GM20000 (cell line): Measurements from ENCODE around the gene SCN2A.

Experiments
- DNase-seq: peaks from one replicate; pipeline ENCODE4 v3.0.0; 2012; ENCODE audit warnings: low spot score
- CTCF ChIP-seq: IDR thresholded peaks from 2 replicates; pipeline ENCODE4 v1.5.1; 2012; ENCODE audit warnings: mild to moderate bottlenecking, control low read depth; ENCODE audit errors: extremely low read depth, missing control alignments

Gene SCN2A

GRCh38 chr2:165239230-165239629 is at the start of gene SCN2A:
TSS of gene SCN2A (plus strand) at chr2:165239414. CDS start at chr2:165295824, 56,410 bp downstream.
- TF ChIP-seq CTCF = peak; percentile 50
- DNase-seq = peak; percentile 1

GRCh38 chr2:165191096-165191728 is 48.0 kb upstream of the SCN2A start:
- no peak for DNase-seq
- no peak for TF ChIP-seq CTCF

- TF ChIP-seq CTCF = no peak
- no peak for DNase-seq
Observed at GRCh38 chr2:165192729-165193128, 46.5 kb upstream of the SCN2A start.

GRCh38 chr2:165193178-165193777 is 45.9 kb upstream of the SCN2A start:
- TF ChIP-seq CTCF = no peak
- peak; percentile 8 for DNase-seq

- no peak for TF ChIP-seq CTCF
Observed at GRCh38 chr2:165196411-165196810, 42.8 kb upstream of the SCN2A start.

GRCh38 chr2:165197346-165197745 is 41.9 kb upstream of the SCN2A start:
- no peak for DNase-seq
- TF ChIP-seq CTCF = no peak

More at GRCh38 chr2:165196411-165196810, 42.8 kb upstream of the SCN2A start:
- no peak for DNase-seq

- no peak for TF ChIP-seq CTCF
- DNase-seq = no peak
Observed at GRCh38 chr2:165198181-165198580, 41.0 kb upstream of the SCN2A start.
